H9 (cell line): Measurements from ENCODE around the gene MYO1C. TPM values are rescaled to one million over a fixed set of nuclear protein-coding genes. Genes with fewer than 3 reads are reported as not detected.
A peak's percentile ranks its signal among the peaks of the same experiment; 100 is the strongest.

ENCODE experiments used
- DNase-seq: peaks from one replicate; pipeline ENCODE4 v3.0.0-alpha.2; 2017
- H2AFZ ChIP-seq: one replicate; pipeline ENCODE4 v1.6.1; 2013; ENCODE audit warnings: mild to moderate bottlenecking, low read length, control low read depth, moderate library complexity
- H2AK5ac ChIP-seq: 2 replicates; pipeline ENCODE4 v1.6.1; 2013; ENCODE audit warnings: low read length, control low read depth, mixed read lengths; ENCODE audit not compliant: insufficient read length
- H2BK120ac ChIP-seq: one replicate; pipeline ENCODE4 v1.6.1; 2013; ENCODE audit warnings: low read depth, mild to moderate bottlenecking, low read length, control low read depth, inconsistent platforms; ENCODE audit not compliant: poor library complexity, severe bottlenecking
- H2BK12ac ChIP-seq: 2 replicates; pipeline ENCODE4 v1.6.1; 2013; ENCODE audit warnings: low read length, control low read depth, mixed read lengths, low read depth; ENCODE audit not compliant: insufficient read length
- H2BK15ac ChIP-seq: 2 replicates; pipeline ENCODE4 v1.6.1; 2013; ENCODE audit warnings: low read depth, low read length, control low read depth
- H2BK20ac ChIP-seq: one replicate; pipeline ENCODE4 v1.6.1; 2013; ENCODE audit warnings: low read depth, mild to moderate bottlenecking, low read length, control low read depth, inconsistent platforms; ENCODE audit not compliant: poor library complexity, severe bottlenecking
- H2BK5ac ChIP-seq: 2 replicates; pipeline ENCODE4 v1.6.1; 2013; ENCODE audit warnings: low read length, control low read depth, mixed read lengths; ENCODE audit not compliant: insufficient read length
- H3K14ac ChIP-seq: 2 replicates; pipeline ENCODE4 v1.6.1; 2013; ENCODE audit warnings: low read length, control low read depth; ENCODE audit not compliant: insufficient read depth
- H3K18ac ChIP-seq: 2 replicates; pipeline ENCODE4 v1.6.1; 2013; ENCODE audit warnings: low read depth, mild to moderate bottlenecking, mixed read lengths, low read length, control low read depth; ENCODE audit not compliant: insufficient read length
- H3K23ac ChIP-seq: 2 replicates; pipeline ENCODE4 v1.6.1; 2013; ENCODE audit warnings: low read length, control low read depth, mixed read lengths, low read depth; ENCODE audit not compliant: insufficient read length
- H3K23me2 ChIP-seq: 2 replicates; pipeline ENCODE4 v1.6.1; 2013; ENCODE audit warnings: low read depth, mild to moderate bottlenecking, mixed read lengths, low read length, control low read depth; ENCODE audit not compliant: insufficient read length, poor library complexity, severe bottlenecking
- H3K27ac ChIP-seq: 2 replicates; pipeline ENCODE4 v1.5.1; 2013; ENCODE audit warnings: low read length, control low read depth, mixed read lengths, low read depth; ENCODE audit not compliant: insufficient read length
- H3K27me3 ChIP-seq: 2 replicates; pipeline ENCODE4 v1.6.1; 2013; ENCODE audit warnings: low read length, control low read depth, inconsistent platforms; ENCODE audit not compliant: insufficient read depth
- H3K4ac ChIP-seq: 2 replicates; pipeline ENCODE4 v1.6.1; 2013; ENCODE audit warnings: low read depth, mild to moderate bottlenecking, control low read depth, inconsistent platforms, low read length, moderate library complexity
- H3K4me1 ChIP-seq: 2 replicates; pipeline ENCODE4 v1.6.1; 2013; ENCODE audit warnings: low read length, control low read depth, inconsistent platforms; ENCODE audit not compliant: insufficient read depth
- H3K4me2 ChIP-seq: 2 replicates; pipeline ENCODE4 v1.6.1; 2013; ENCODE audit warnings: low read length, control low read depth, mixed read lengths; ENCODE audit not compliant: insufficient read length, insufficient read depth
- H3K56ac ChIP-seq: 2 replicates; pipeline ENCODE4 v1.6.1; 2013; ENCODE audit warnings: low read depth, mild to moderate bottlenecking, mixed read lengths, low read length, control low read depth; ENCODE audit not compliant: insufficient read length
- H3K79me1 ChIP-seq: 2 replicates; pipeline ENCODE4 v1.6.1; 2013; ENCODE audit warnings: low read depth, mild to moderate bottlenecking, moderate library complexity, low read length, control low read depth, inconsistent platforms; ENCODE audit not compliant: insufficient read depth, poor library complexity, severe bottlenecking
- H3K79me2 ChIP-seq: 2 replicates; pipeline ENCODE4 v1.6.1; 2013; ENCODE audit warnings: low read length, control low read depth, inconsistent platforms; ENCODE audit not compliant: insufficient read depth
- H3K9ac ChIP-seq: 2 replicates; pipeline ENCODE4 v1.6.1; 2013; ENCODE audit warnings: low read length, control low read depth, mixed read lengths; ENCODE audit not compliant: insufficient read length; ENCODE audit errors: extremely low read depth
- H3K9me3 ChIP-seq: one replicate; pipeline ENCODE4 v1.6.1; 2013; ENCODE audit warnings: low read depth, low read length, inconsistent platforms; ENCODE audit not compliant: control insufficient read depth
- H3T11ph ChIP-seq: one replicate; pipeline ENCODE4 v1.6.1; 2013; ENCODE audit warnings: mild to moderate bottlenecking, low read length, control low read depth, inconsistent platforms
- H4K20me1 ChIP-seq: one replicate; pipeline ENCODE4 v1.6.1; 2013; ENCODE audit not compliant: control insufficient read depth, insufficient read length, insufficient read depth
- H4K5ac ChIP-seq: 2 replicates; pipeline ENCODE4 v1.6.1; 2013; ENCODE audit warnings: low read depth, mild to moderate bottlenecking, mixed read lengths, low read length, control low read depth; ENCODE audit not compliant: insufficient read length
- H4K8ac ChIP-seq: replicated peaks from 2 replicates; pipeline ENCODE4 v1.6.1; 2013; ENCODE audit warnings: low read length, control low read depth, mixed read lengths, low read depth; ENCODE audit not compliant: insufficient read length
- H4K91ac ChIP-seq: 2 replicates; pipeline ENCODE4 v1.6.1; 2013; ENCODE audit warnings: low read depth, mild to moderate bottlenecking, moderate library complexity, mixed read lengths, low read length, control low read depth; ENCODE audit not compliant: insufficient read length
- H3K27ac Mint-ChIP-seq, 3 experiments: 2 replicates in 2 of 3; 3 replicates in 1 of 3; pipeline ENCODE4 v1.8.0; 2020 to 2021; ENCODE audit warnings: mixed read lengths in 3 of 3, mild to moderate bottlenecking in 1 of 3, moderate library complexity in 1 of 3
- H3K27me3 Mint-ChIP-seq: 2 replicates; pipeline ENCODE4 v1.8.0; 2021; ENCODE audit warnings: low read depth, mild to moderate bottlenecking, moderate library complexity, mixed read lengths
- H3K36me3 Mint-ChIP-seq, 3 experiments: 2 replicates in 2 of 3; 3 replicates in 1 of 3; pipeline ENCODE4 v1.8.0; 2020 to 2021; ENCODE audit warnings: low read depth in 3 of 3, mixed read lengths in 3 of 3; ENCODE audit not compliant: insufficient read depth in 1 of 3
- H3K4me1 Mint-ChIP-seq, 2 experiments: 2 replicates each; pipeline ENCODE4 v1.8.0; 2020; ENCODE audit warnings: mixed read lengths in 2 of 2
- H3K4me3 Mint-ChIP-seq, 2 experiments: 2 replicates in 1 of 2; 3 replicates in 1 of 2; pipeline ENCODE4 v1.8.0; 2020 to 2021; ENCODE audit warnings: mild to moderate bottlenecking in 2 of 2, mixed read lengths in 2 of 2, moderate library complexity in 1 of 2
- H3K9me3 Mint-ChIP-seq, 2 experiments: 2 replicates in 1 of 2; 3 replicates in 1 of 2; pipeline ENCODE4 v1.8.0; 2020; ENCODE audit warnings: mild to moderate bottlenecking in 2 of 2, mixed read lengths in 2 of 2, moderate library complexity in 1 of 2
- whole genome bisulfite sequencing: extraction: QIAGEN DNeasy Blood & Tissue Kit; methylation state at CpG from one replicate; pipeline ENCODE4 v1.1.7; 2013; ENCODE audit warnings: missing lambda C conversion rate, low lambda C conversion rate, mixed read lengths; ENCODE audit not compliant: insufficient read length; ENCODE audit errors: extremely low coverage; 5-methylcytosine and 5-hydroxymethylcytosine counted together
- total RNA-seq: library from RNA; stranded (reverse); gene quantifications from 2 replicates; pipeline ENCODE4 v1.2.1, GENCODE V29; 2021
- TF ChIP-seq, protein P1 (sequence below): fragments of 200-600 bp; sonication (generic); conservative IDR thresholded peaks from 3 replicates; pipeline ENCODE4 v1.8.0; 2021; ENCODE audit warnings: antibody characterized with exemption, mild to moderate bottlenecking

MYO1C gene
- total RNA-seq, 1 experiment from 2014 or later, result 86.5 TPM

DNA sequence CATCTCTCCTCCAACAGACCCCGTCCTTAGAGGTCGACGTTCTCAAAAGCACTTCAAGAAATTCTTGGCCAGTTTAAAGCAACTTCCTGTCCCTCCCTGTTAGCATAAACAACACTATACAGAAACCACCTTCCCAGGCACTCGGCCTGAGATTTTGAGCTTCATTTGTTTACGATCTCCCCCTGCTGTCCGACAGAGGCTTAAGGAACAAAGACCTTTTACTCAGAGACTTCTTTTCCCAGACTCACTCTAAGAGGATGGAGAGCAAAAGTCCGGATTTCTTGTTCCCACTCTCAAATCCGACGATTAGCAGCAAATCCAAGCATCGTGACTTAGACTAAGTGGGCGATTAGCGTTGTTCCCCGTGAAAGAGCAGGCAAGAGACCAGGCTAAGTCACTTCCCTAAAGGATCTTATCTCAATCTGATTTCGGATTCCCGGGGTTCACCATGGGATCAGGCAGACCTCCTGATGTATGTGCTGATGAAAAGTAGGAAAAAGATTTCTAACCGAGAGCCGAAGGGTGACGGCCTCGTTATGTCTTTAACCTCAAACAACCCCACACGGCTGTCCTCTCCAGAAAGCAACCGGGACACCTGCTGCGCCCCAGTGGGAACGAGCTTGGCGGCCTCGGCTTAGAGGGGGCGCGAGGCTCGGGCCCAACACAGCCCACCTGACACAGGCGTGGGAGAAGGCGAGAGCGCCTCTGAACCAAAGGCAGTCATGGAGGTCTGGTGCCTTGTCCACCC is 23.3 kb upstream of the MYO1C start:
- Histone ChIP-seq H4K20me1 (no peaks in the 10 kb centered on the region), H2BK5ac (no peak overlapping the region)

More for the DNA sequence above, 23.3 kb upstream of the MYO1C start:
- H3K9me3 ChIP-seq, result no peaks in the 10 kb centered on the region
- no CpG with 5 or more reads among the region's 31 CpGs for WGBS
- H3K27me3 ChIP-seq, result no peaks in the 10 kb centered on the region
- no peak overlapping the region for H4K91ac ChIP-seq
- peak; percentile 82 for DNase-seq
- TF ChIP-seq, protein P1, sequence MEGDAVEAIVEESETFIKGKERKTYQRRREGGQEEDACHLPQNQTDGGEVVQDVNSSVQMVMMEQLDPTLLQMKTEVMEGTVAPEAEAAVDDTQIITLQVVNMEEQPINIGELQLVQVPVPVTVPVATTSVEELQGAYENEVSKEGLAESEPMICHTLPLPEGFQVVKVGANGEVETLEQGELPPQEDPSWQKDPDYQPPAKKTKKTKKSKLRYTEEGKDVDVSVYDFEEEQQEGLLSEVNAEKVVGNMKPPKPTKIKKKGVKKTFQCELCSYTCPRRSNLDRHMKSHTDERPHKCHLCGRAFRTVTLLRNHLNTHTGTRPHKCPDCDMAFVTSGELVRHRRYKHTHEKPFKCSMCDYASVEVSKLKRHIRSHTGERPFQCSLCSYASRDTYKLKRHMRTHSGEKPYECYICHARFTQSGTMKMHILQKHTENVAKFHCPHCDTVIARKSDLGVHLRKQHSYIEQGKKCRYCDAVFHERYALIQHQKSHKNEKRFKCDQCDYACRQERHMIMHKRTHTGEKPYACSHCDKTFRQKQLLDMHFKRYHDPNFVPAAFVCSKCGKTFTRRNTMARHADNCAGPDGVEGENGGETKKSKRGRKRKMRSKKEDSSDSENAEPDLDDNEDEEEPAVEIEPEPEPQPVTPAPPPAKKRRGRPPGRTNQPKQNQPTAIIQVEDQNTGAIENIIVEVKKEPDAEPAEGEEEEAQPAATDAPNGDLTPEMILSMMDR, result peak; percentile 65
- H3K4me1 ChIP-seq, result 0 out of 2 replicates have a peak, but pooled peaks cover 2% of the 10 kb centered on the region
- H3K9me3 Mint-ChIP-seq, result no peaks in the 10 kb centered on the region; a peak in 1 of 5 replicates
- H2BK12ac ChIP-seq, result no peak overlapping the region
- no peaks in the 10 kb centered on the region; the same call in 1 of the 2 replicates for H3K27me3 Mint-ChIP-seq
- peaks cover 14 to 21% of the 10 kb centered on the region in 2 experiments for H3K4me1 Mint-ChIP-seq
- peak overlapping the region; percentile 68 for H3K4me2 ChIP-seq
- peaks cover 10% of the 10 kb centered on the region for H3K23me2 ChIP-seq
- H2AK5ac ChIP-seq, result no peak overlapping the region
- H3K27ac ChIP-seq, result no peak overlapping the region
- H2BK15ac ChIP-seq, result no peak overlapping the region
- peak overlapping the region; percentile 57 for H3K9ac ChIP-seq
- H3K23ac ChIP-seq, result no peak overlapping the region
- no peak overlapping the region for H3K18ac ChIP-seq
- H3K27ac Mint-ChIP-seq, result peak overlapping the region; percentile 93 to 97 (median 96)
- H3K14ac ChIP-seq, result no peak overlapping the region; the same call in 1 of the 2 replicates
- no peak overlapping the region for H4K5ac ChIP-seq
- no peak overlapping the region for H2BK20ac ChIP-seq
- no peak overlapping the region for H3K4ac ChIP-seq
- H3T11ph ChIP-seq, result no peak overlapping the region
- no peaks in the 10 kb centered on the region for H3K79me2 ChIP-seq
- H3K56ac ChIP-seq, result no peak overlapping the region
- H3K36me3 Mint-ChIP-seq, result peaks cover 2 to 32% (median 22%) of the 10 kb centered on the region in 3 experiments; a peak in 6 of 7 replicates
- no peak overlapping the region for H2AFZ ChIP-seq
- H2BK120ac ChIP-seq, result no peak overlapping the region
- H3K79me1 ChIP-seq, result no peaks in the 10 kb centered on the region
- H4K8ac ChIP-seq, result no peak overlapping the region
- peak overlapping the region; percentile 86 to 89 for H3K4me3 Mint-ChIP-seq
